GM18519 (cell line): ENCODE results near the gene SLC7A14.
"Not testable (repeated sequence)": the region's sequence is repeated elsewhere in the genome, so short reads cannot be mapped to it uniquely, and the experiment has no call there.

ENCODE experiments used
- ATAC-seq: cut with Tn5 transposase; IDR thresholded peaks from one replicate; pipeline ENCODE4 v1.9.1; 2021; ENCODE audit warnings: mild to moderate bottlenecking, moderate library complexity; ENCODE audit not compliant: unreplicated experiment, low FRiP score

Gene SLC7A14

GRCh38 chr3:170598091-170598502 is 12.2 kb upstream of the SLC7A14 start:
- no peak for ATAC-seq

GRCh38 chr3:170594528-170594927 is 8.7 kb upstream of the SLC7A14 start:
- ATAC-seq, result no peak

- no peak for ATAC-seq
These were observed 7.8 kb upstream of the SLC7A14 start for GRCh38 chr3:170593634-170594033.

- ATAC-seq, result no peak
These were observed 3.2 kb upstream of the SLC7A14 start for GRCh38 chr3:170589113-170589512.

GRCh38 chr3:170585008-170585936 is 603 bp downstream of the SLC7A14 start:
- ATAC-seq, result no peak

- no peak for ATAC-seq
These were observed 1.3 kb downstream of the SLC7A14 start for GRCh38 chr3:170584585-170585007.

- no peak for ATAC-seq
These were observed 6.2 kb downstream of the SLC7A14 start for GRCh38 chr3:170579646-170580045.

GRCh38 chr3:170572665-170573253 is 13.1 kb downstream of the SLC7A14 start:
- ATAC-seq, result peak; percentile 99

- not testable (repeated sequence) for ATAC-seq
These were observed 18.3 kb downstream of the SLC7A14 start for GRCh38 chr3:170567598-170567997.

- no peak for ATAC-seq
These were observed 19.5 kb downstream of the SLC7A14 start for GRCh38 chr3:170566413-170566812.

- no peak for ATAC-seq
These were observed 20.4 kb downstream of the SLC7A14 start for GRCh38 chr3:170565495-170565894.

- no peak for ATAC-seq
These were observed 21.2 kb downstream of the SLC7A14 start for GRCh38 chr3:170564664-170565063.

GRCh38 chr3:170563712-170564423 is 22.0 kb downstream of the SLC7A14 start:
- ATAC-seq, result peak; percentile 87

GRCh38 chr3:170562080-170562479 is 23.8 kb downstream of the SLC7A14 start:
- no peak for ATAC-seq

- no peak for ATAC-seq
These were observed 25.0 kb downstream of the SLC7A14 start for GRCh38 chr3:170560717-170561382.

GRCh38 chr3:170560296-170560695 is 25.6 kb downstream of the SLC7A14 start:
- no peak for ATAC-seq

GRCh38 chr3:170558427-170558826 is 27.4 kb downstream of the SLC7A14 start:
- no peak for ATAC-seq

- ATAC-seq, result no peak
These were observed 30.5 kb downstream of the SLC7A14 start for GRCh38 chr3:170555329-170555728.

- no peak for ATAC-seq
These were observed 31.8 kb downstream of the SLC7A14 start for GRCh38 chr3:170553788-170554757.
